ENCODE measurements around the gene FOXJ3.

DNA sequence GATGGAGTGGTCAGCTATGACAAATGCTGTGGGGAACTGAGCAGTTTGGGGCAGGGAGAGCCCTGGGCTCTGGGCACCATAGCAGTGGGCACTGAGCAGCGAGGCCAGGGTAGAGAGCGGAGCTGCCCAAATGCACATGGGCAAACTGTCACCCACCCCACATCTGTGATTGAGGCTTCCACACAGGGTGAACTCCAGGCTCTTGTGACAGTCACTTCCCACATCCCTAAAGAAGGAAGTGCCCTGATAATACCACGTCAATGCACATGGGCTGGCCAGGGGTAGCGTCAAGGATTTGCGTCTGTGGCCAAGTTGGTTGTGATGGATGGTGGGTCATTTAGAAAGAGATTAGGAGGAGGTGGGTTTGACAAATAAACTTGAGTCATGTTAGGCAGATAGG, 184.4 kb downstream of the FOXJ3 start:
- TF ChIP-seq POLR2A (IDR thresholded peaks at IDR 0.05; ENCODE audit: low read depth) (no peak), POLR2AphosphoS5 (IDR thresholded peaks at IDR 0.05) (no peak), EP300 (IDR thresholded peaks at IDR 0.05) (no peak)
- TF ChIP-seq, protein P1, sequence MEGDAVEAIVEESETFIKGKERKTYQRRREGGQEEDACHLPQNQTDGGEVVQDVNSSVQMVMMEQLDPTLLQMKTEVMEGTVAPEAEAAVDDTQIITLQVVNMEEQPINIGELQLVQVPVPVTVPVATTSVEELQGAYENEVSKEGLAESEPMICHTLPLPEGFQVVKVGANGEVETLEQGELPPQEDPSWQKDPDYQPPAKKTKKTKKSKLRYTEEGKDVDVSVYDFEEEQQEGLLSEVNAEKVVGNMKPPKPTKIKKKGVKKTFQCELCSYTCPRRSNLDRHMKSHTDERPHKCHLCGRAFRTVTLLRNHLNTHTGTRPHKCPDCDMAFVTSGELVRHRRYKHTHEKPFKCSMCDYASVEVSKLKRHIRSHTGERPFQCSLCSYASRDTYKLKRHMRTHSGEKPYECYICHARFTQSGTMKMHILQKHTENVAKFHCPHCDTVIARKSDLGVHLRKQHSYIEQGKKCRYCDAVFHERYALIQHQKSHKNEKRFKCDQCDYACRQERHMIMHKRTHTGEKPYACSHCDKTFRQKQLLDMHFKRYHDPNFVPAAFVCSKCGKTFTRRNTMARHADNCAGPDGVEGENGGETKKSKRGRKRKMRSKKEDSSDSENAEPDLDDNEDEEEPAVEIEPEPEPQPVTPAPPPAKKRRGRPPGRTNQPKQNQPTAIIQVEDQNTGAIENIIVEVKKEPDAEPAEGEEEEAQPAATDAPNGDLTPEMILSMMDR (IDR thresholded peaks at IDR 0.05) = no peak

All from esophagus muscularis mucosa (tissue), 4 donors.